Measurements from ENCODE around the gene BAZ1A.

The BAZ1A gene

GRCh38 chr14:34718750-34719304 lies 156.3 kb downstream of the BAZ1A start:
- no peak for DNase-seq (ENCODE audit: low spot score)

- DNase-seq (ENCODE audit: low spot score): peak; percentile 57
Measured at GRCh38 chr14:34715127-34715863, 159.9 kb downstream of the BAZ1A start.

- peak; percentile 95 for DNase-seq (ENCODE audit: low spot score)
Measured at GRCh38 chr14:34714320-34715126, 160.6 kb downstream of the BAZ1A start, which contains the start of gene CFL2. TSS of gene CFL2 (minus strand) at chr14:34714593. CDS start at chr14:34714540, 53 bp downstream.

- peak; percentile 63 for DNase-seq (ENCODE audit: low spot score)
Measured at GRCh38 chr14:34713681-34714319, 161.4 kb downstream of the BAZ1A start.

- peak; percentile 51 for DNase-seq (ENCODE audit: low spot score)
Measured at GRCh38 chr14:34713122-34713680, 162.0 kb downstream of the BAZ1A start.

GRCh38 chr14:34711796-34712712 lies 163.1 kb downstream of the BAZ1A start:
- peak; percentile 36 for DNase-seq (ENCODE audit: low spot score)

- DNase-seq (ENCODE audit: low spot score): peak; percentile 83
Measured at GRCh38 chr14:34711169-34711568, 164.0 kb downstream of the BAZ1A start.

GRCh38 chr14:34710744-34711143 lies 164.4 kb downstream of the BAZ1A start:
- DNase-seq (ENCODE audit: low spot score): peak; percentile 37

- peak; percentile 54 for DNase-seq (ENCODE audit: low spot score)
Measured at GRCh38 chr14:34710006-34710405, 165.2 kb downstream of the BAZ1A start.

GRCh38 chr14:34707722-34708121 lies 167.4 kb downstream of the BAZ1A start:
- no peak for DNase-seq (ENCODE audit: low spot score)
